HG03175 (cell line): ENCODE measurements around the gene WDFY3.
"Not testable (repeated sequence)": the region's sequence is repeated elsewhere in the genome, so short reads cannot be mapped to it uniquely, and the experiment has no call there.

ENCODE experiments used
- ATAC-seq: cut with Tn5 transposase; IDR thresholded peaks from one replicate; pipeline ENCODE4 v1.9.1; 2021; ENCODE audit warnings: mild to moderate bottlenecking, moderate library complexity; ENCODE audit not compliant: unreplicated experiment

WDFY3 gene

GRCh38 chr4:84857296-84857695, 109.2 kb downstream of the WDFY3 start:
- no peak for ATAC-seq

GRCh38 chr4:84856468-84857049, 109.9 kb downstream of the WDFY3 start:
- ATAC-seq = no peak

DNA sequence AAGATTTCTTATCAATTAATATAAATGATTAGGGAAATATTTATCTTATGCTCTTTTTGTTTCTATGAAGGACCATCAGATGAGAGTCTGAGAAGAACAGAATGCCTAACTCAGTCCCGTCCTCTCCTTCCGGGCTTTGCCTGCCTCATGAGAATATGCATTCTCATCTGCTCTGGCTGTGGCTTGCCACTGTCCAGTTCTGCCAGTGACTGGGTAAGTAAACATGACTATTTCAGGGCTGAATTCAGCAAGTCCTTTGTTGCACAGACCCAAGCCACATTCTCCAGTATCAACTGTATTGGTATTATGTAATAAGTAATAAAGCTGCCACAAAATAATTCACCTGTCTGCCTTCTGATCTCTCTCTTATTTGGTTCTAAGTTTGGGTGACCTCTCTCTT, 110.7 kb downstream of the WDFY3 start:
- ATAC-seq = no peak

- ATAC-seq = no peak
These were observed 114.4 kb downstream of the WDFY3 start for GRCh38 chr4:84852081-84852480.

DNA sequence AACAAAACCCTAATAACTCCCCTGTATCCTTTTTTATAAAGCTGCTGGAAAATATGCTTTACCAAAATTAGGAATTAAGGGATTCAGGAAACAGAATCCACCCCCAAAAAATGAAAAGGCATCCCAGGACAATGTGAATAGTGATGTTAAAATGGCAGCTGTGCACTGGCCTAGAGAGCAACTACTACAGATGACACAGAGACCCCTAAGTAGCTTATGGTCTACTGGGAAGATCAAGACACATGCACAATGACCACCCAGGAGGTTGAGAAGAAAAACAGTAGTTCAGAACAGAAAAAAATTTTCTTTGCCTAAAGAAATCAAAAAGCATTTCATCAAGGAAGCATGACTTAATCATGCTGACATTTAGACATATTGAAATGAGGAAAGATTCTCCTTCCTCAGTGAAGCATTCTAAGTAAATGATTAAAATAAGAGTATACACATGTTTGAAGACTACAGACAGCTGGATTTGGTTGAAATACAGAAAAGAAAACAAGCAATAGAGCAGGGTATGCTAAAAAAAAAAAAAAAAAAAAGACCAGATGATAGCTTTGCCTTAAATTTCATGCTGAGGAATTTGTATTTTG, 117.3 kb downstream of the WDFY3 start:
- no peak for ATAC-seq

DNA sequence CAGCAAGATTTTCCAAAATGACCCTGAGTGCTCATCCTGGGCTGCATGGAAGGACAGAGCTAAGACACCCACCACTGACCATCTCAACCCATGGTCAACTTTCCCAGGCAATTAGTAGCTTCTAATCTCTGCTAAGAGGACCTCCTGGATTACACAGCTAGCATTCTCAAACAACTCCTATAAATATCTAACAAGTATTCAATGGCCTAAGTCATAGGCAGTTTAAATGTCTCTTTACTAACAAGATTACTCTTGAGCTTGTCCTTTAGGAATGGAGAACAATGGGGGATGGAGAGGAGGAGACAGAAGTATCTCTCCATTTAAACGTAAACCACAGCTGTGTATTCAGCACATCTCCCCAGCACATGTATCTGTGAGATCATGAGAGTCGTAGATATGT, 118.1 kb downstream of the WDFY3 start:
- no peak for ATAC-seq

GRCh38 chr4:84847978-84848377, 118.5 kb downstream of the WDFY3 start:
- ATAC-seq = no peak

DNA sequence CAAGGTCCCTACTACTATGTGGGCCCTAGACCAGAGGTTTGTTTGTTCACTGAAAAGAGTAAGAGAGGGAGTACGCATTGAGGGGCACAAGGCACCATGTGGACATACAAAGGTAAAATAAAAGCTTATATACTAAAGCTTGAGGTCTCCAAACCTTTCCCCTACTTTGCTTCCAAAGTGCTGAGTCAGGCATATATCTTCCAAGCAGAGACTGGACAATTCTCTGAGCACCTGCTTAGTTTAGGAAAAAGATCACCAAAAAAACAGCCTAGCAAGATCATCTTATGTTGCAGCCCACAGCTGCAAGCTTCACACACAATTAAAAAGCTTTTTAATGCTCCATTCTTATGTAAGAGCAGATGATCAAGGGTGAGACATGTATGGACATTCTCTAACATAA, 119.5 kb downstream of the WDFY3 start:
- no peak for ATAC-seq

DNA sequence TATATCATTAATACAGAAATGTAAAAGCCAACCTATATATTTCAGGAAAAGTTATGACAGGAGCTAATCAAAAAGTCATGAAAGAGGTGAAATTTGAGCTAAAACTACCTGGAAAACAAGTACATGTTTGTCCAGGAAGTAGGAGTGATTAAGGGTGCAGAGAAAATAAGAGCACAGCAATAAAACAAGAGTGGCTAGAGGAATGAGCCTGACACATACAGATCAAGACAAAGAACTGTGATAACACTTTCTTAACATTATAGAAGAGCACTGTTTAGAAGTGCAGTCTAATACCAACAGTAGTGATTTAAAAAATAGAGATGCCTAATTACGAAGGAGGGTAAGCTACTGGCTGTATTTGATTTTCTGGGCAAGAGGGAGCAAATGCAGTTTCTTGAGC, 125.1 kb downstream of the WDFY3 start:
- no peak for ATAC-seq

DNA sequence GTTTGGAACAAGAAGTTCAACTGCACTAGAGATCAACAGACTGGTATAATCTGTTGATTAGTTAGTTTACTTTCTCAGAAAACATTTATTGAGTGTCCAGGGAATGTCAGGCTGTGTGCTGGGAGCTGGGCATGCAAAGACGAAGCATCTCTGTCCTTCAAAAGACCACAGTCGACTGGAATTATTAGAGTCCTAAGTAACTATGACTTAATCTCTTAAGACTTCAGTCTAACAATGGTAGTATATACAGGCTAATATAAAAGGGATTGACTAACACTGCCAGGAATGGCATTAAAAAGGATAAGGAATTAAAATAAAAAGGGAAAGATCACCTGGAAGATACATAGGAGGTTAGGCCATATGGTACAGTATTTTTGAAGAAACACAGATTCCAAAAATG, 128.7 kb downstream of the WDFY3 start:
- ATAC-seq = no peak

DNA sequence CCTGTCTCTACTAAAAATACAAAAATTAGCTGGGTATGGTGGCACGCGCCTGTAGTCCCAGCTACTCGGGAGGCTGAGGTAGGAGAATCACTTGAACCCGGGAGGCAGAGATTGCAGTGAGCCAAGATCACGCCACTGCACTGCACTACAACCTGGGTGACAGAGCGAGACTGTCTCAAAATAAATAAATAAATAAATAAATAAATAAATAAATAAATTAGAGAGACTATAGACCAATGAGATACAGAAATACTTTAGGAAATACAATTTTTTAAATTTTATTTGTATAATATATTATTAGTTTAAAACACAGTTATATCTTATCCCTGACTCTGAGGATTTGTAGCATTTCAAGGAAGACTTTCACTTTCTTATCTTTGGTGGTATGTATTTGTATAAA, 136.9 kb downstream of the WDFY3 start:
- not testable (repeated sequence) for ATAC-seq

GRCh38 chr4:84826681-84827080, 139.8 kb downstream of the WDFY3 start:
- no peak for ATAC-seq

GRCh38 chr4:84825701-84826341, 140.7 kb downstream of the WDFY3 start:
- no peak for ATAC-seq

DNA sequence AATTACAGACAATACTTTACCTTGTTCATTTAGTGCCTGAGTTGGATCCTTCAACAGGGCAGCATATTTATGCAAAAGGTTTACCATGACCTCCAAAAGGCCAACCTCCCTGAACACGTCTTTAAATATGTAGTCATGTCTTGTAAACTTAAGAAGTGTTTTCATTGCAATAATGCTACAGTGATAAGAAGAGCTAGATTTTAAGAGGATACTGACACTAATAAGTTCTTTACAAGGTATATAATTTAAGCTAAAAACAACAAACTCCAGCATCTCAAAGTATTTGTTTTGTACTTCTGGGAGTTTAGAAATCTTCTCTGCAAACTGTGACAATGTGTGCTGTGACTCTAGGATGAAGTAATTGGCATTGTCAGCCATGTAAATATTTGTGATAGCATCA, 145.4 kb downstream of the WDFY3 start:
- no peak for ATAC-seq

DNA sequence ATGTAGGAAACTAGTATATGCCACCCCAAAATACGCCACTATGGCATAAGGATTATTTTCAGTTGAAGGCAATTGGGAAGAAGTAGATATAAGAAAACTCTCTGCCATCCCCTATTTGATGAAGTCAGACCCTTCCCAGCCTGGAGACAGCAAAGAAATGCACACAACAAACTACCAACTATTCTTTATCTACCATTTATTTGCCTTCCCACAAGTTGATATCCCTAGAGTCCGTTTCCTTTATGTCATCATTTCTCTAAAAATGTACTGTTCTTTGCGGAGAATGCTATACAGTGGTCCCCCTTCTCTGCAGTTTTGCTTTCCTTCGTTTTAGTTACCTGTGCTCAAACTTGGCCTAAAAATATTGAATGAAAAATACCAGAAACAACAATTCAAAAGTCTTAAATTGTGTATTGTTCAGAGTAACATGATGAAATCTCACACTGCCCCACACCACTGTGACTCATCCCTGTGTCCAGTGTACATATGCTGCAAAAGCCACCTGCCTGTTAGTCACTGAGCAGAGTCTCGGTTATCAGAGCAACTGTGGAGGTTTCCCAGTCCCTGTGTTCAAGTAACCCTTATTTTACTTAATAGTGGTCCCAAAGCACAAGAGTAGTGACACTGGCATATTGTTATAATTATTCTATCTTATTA, 152.3 kb downstream of the WDFY3 start:
- ATAC-seq = no peak

DNA sequence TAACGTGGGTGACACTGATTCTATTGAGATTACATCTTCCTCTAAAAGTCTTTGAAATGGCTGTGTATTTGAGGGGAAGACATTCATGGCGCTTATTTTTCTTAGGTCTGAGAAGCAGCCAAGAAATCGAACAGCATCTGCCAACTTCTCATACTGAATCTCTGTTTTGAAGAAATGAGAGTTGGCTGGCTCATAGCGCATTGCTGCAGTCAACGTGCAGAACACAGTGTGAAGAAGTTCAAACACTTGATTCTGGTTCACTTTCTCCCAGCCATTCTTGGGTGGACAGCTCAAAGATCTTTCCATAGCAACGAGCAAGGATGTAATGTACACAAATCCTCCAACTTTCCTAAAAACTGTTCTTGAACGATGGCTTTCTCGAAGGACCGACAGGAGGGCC, 156.5 kb downstream of the WDFY3 start:
- ATAC-seq = no peak

DNA sequence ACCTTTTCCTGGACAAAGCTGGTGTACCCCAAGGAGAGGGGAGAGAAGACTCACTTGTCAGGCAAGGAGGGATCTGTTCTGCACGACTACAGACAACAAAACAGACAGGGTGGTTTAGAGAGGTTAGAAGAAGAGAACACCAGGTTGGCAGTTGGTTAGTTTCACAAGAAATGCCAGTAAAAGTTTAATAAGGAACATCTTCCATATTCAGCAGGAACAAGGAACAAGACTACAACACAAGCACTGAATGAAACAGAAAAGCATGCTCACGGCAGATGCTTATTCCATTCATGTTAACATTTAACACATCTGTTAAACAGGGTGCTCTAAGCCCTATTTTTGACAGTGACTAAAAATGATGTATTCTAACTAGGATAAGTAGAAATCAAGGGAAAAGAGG, 158.2 kb downstream of the WDFY3 start:
- no peak for ATAC-seq

DNA sequence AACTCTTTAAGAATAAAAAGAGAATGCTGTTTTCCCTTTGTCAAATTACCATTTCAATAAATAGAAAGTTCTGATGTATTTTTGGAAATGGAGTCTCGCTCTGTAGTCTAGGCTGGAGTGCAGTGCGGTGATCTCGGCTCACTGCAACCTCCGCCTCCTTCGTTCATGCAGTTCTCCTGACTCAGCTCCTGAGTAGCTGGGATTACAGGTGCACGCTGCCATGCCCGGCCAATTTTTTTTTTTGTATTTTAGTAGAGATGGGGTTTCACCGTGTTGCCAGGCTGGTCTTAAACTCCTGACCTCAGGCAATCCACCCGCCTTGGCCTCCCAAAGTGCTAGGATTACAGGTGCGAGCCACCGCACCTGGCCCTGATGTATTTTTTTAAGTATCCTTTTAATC, 159.9 kb downstream of the WDFY3 start:
- not testable (repeated sequence) for ATAC-seq

DNA sequence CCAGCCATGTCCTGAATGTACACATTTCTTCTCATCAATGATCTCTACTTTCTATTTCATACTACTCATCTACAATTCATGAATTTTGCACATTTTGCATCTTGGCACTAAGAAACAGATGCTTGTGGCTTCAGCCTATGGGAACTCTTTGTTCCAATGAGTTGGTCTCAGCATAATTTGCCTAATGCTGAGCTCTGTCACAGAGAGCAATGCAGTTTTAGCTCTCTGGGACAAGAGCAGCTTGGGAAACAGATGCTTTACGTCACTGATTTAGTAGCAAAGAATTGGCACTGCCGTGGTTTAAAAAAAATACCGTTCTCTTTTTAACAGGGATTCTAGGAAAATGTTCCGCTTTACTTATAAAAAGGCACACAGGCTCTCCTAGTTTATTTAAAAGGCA, 162.4 kb downstream of the WDFY3 start:
- no peak for ATAC-seq

- ATAC-seq = no peak
These were observed 162.8 kb downstream of the WDFY3 start for GRCh38 chr4:84803720-84804119.

DNA sequence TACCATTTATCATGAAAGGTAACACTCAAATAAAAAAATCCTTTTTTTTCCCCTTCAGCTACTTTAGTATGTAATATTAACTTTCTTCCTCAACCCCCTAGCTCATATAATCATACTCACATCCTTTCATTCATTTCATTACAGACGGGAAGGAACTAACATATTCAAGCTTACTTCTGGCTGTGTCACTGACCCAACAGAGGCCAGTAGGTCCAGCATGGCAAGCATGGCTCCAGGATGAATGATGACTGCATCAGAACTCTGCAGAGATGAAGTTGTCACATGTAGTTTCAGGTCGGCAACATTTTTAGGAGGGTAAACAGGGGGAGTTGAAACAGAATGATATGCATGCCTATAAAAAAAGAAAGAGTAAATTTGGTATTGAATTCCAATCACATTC, 163.4 kb downstream of the WDFY3 start:
- no peak for ATAC-seq

- ATAC-seq = no peak
These were observed 166.2 kb downstream of the WDFY3 start for GRCh38 chr4:84800256-84800655.
